Aorta (tissue), 5 donors: ENCODE data around the gene ATF4. TPM values are rescaled to one million over a fixed set of nuclear protein-coding genes. Genes with fewer than 3 reads are reported as not detected.

Experiments
- ATAC-seq: fragments of 200-7000 bp; cut with Tn5 transposase; one replicate; pipeline ENCODE4 v1.9.1; 2022; ENCODE audit warnings: moderate library complexity; ENCODE audit not compliant: low FRiP score
- DNase-seq, 2 donors: peaks; one replicate each; pipeline ENCODE4 v3.0.0-alpha.2; 2020
- H3K27ac ChIP-seq, 2 donors: one replicate each; pipeline ENCODE4 v1.5.1; 2013; ENCODE audit warnings: low read length in 2 of 2, mild to moderate bottlenecking in 2 of 2, moderate library complexity in 2 of 2, control low read depth in 1 of 2, inconsistent platforms in 1 of 2, low read depth in 1 of 2
- H3K27me3 ChIP-seq, 2 donors: one replicate each; pipeline ENCODE4 v1.6.1; 2013; ENCODE audit warnings: control low read depth in 1 of 2, low read length in 1 of 2, mild to moderate bottlenecking in 1 of 2, moderate library complexity in 1 of 2; ENCODE audit not compliant: insufficient read depth in 2 of 2, control insufficient read depth in 1 of 2
- H3K36me3 ChIP-seq, 2 donors: one replicate each; pipeline ENCODE4 v1.6.1; 2013; ENCODE audit warnings: control low read depth in 1 of 2, low read length in 1 of 2, mild to moderate bottlenecking in 1 of 2; ENCODE audit not compliant: insufficient read depth in 2 of 2, control insufficient read depth in 1 of 2
- H3K4me1 ChIP-seq, 2 donors: one replicate each; pipeline ENCODE4 v1.6.1; 2013; ENCODE audit warnings: low read length in 2 of 2, control low read depth in 1 of 2, mild to moderate bottlenecking in 1 of 2, moderate library complexity in 1 of 2; ENCODE audit not compliant: insufficient read depth in 2 of 2, control insufficient read depth in 1 of 2
- H3K4me3 ChIP-seq, 2 donors: one replicate each; pipeline ENCODE4 v1.5.1; 2013; ENCODE audit warnings: low read length in 2 of 2, control low read depth in 1 of 2, mild to moderate bottlenecking in 1 of 2
- H3K9me3 ChIP-seq: one replicate; pipeline ENCODE4 v1.6.1; 2013; ENCODE audit warnings: mild to moderate bottlenecking, low read length; ENCODE audit not compliant: control insufficient read depth
- WGBS, 2 donors: extraction: QIAGEN DNeasy Blood & Tissue Kit; methylation state at CpG; one replicate each; pipeline ENCODE4 v1.1.7; 2013; 5-methylcytosine and 5-hydroxymethylcytosine counted together
- intact Hi-C, 2 donors: fragments of 100-400 bp; cut with DNase I; formaldehyde crosslinking; loops; one replicate each; pipeline versions ENCODE4 v1.14.2 to v1.15.0; 2022
- polyA plus RNA-seq, 2 donors: library from polyadenylated mRNA; stranded (reverse); fragments of 200-250 nt; gene quantifications; one replicate each; pipeline ENCODE4 v1.2.3, GENCODE V29; 2013
- total RNA-seq, 2 donors: library from RNA; stranded (reverse); fragmentation: NEBNext Ultra II Directional; extraction: Animal tissue kit (Norgen Biotek cat#: 25700); gene quantifications; one replicate each; pipeline ENCODE4 v1.2.1, GENCODE V29; 2021
- donor health status: healthy with polysubstance abuse.
- donor health status: Bipolar disorder and iron deficiency.
- donor health status: DM: no; HTN: no; CAD: no.
- donor health status: DM: no; HTN: no; CAD: no.
- donor health status: DM: yes; HTN: yes; CAD: no.

The ATF4 gene
- total and polyA plus RNA-seq, 4 donors: 305 to 759 (median 448) TPM

- ATAC-seq (no peak), DNase-seq (no peak)
- intact Hi-C loops: no loop called here
- no peaks in the 10 kb centered on the region for H3K4me1 ChIP-seq
- WGBS, 2 donors: 38 to 39% methylated on average over 5 of the region's 5 CpGs
- no peak overlapping the region for H3K27ac ChIP-seq
- H3K27me3 ChIP-seq: no peaks in the 10 kb centered on the region
- no peaks in the 10 kb centered on the region for H3K36me3 ChIP-seq
- no peak overlapping the region for H3K4me3 ChIP-seq
- no peaks in the 10 kb centered on the region for H3K9me3 ChIP-seq
Observed at GRCh38 chr22:39546889-39547586, 26.7 kb downstream of the ATF4 start.

DNA sequence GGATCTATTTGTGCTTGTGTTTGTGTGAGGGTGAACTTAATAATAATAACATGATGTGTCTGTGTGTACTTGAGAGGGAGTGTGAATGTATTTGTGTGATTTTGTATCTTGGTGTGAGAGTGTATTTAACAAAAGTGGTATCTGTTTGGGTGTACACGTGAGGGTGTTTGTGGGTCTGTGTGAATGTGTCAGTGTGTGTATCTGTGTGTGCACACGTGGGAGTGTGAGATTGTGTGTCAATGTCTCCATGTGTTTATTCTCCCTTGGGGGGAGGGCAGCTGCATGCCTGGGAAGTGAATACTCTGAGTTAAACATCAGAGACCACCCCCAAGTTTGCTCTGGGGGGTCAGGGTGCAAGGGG lies 27.2 kb downstream of the ATF4 start:
- H3K36me3 ChIP-seq: no peaks in the 10 kb centered on the region
- intact Hi-C loops: no loop called here
- no peak for DNase-seq

DNA sequence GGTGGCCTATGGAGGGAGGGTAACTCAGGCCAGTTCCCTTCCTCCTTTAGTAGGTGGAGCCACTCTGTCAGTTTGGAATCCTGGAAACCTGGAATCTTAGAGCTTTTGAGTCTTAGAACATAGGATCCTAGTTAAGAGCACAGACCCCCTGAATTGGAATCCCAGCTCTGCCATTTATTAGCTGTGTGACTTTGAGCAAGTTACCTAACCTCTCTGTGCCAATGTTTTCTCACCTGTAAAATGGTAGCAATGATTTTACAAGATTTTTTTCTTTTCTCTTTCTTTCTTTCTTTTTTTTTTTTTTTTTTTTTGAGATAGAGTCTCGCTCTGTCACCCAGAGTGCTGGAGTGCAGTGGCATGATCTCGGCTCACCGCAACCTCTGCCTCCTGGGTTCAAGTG lies 33.1 kb downstream of the ATF4 start:
- ATAC-seq (no peak), DNase-seq (no peak)
- no peaks in the 10 kb centered on the region for H3K4me1 ChIP-seq
- intact Hi-C loops: no loop called here
- no peak overlapping the region for H3K27ac ChIP-seq
- H3K36me3 ChIP-seq: no peaks in the 10 kb centered on the region
- no peaks in the 10 kb centered on the region for H3K27me3 ChIP-seq
- no peak overlapping the region for H3K4me3 ChIP-seq
- no peaks in the 10 kb centered on the region for H3K9me3 ChIP-seq
- whole genome bisulfite sequencing, 2 donors: 67 to 82% methylated on average over 3 of the region's 3 CpGs

More for the DNA sequence above, 27.2 kb downstream of the ATF4 start:
- Histone ChIP-seq H3K27me3 (no peaks in the 10 kb centered on the region), H3K4me1 (no peaks in the 10 kb centered on the region), H3K9me3 (no peaks in the 10 kb centered on the region), H3K4me3 (no peak overlapping the region), H3K27ac (no peak overlapping the region)
- 44 to 53% methylated on average over 2 of the region's 2 CpGs for WGBS, 2 donors
- no peak for ATAC-seq

DNA sequence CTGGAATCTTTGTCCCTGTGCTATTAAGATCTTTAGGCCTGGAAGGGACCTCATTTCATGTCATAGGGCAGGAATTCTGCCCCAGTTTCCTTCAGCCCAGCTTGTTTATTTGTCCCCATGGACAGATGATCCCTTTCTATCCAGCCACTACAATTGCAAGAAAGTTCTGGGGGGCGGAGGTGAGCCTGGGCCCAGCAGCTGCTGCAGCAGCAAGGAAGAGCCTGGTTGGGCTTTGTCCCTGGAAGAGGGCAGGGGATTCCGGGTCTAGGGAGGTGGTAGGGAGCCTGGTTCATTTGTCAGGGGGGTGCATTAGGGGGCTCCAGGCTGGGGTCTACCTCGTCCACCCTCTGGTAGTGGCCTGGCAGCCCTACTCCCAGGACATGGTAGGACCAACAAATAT lies 33.8 kb downstream of the ATF4 start:
- Histone ChIP-seq H3K36me3 (no peaks in the 10 kb centered on the region), H3K4me3 (no peak overlapping the region), H3K9me3 (no peaks in the 10 kb centered on the region), H3K27me3 (no peaks in the 10 kb centered on the region), H3K27ac (no peak overlapping the region), H3K4me1 (no peaks in the 10 kb centered on the region)
- 49 to 64% methylated on average over 3 of the region's 3 CpGs for WGBS, 2 donors
- intact Hi-C loops: no loop called here
- DNase-seq (no peak), ATAC-seq (no peak)

DNA sequence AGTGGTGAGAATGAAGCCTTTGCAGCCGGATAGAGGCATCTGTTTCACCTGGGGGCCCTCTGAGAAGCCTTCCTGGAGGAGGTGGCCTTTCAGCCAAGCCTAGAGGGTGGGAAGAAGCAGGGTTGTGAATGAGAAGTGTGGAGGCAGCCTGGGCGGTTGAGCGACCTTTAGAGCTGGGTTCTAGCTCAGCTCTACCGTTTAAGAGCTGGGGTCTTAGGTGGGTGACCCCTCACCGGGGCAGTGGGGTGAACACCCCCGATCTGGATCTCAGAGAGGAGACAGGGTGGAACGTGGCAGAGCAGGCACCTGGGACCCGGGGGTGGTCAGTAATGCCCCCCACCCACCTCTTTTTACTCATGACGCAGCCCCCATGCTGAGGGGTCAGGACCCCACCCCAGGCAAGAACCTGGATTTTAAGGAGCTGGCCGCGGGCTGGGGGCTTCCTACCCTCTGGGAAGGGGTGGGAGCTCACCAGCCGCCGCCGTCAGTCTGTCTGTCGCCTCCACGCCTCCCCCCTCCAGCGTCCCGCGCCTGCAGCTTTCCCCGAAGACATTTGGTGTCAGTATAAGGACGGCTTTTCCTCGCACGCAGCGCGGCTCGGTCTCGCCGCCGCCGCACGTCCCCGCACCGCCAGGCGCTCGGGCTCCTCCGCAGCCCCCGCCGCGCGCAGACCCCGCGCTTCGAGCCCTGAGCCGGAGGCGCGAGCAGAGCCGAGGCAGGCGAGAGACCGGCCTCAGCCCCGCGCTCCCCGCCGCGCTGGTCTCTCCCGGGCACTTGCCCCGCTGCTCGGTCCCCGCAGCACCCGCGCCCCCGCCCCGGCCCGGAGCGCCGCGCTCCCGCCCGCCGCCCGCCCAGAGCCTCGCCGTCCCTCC lies 36.8 kb downstream of the ATF4 start:
- no peak for DNase-seq
- intact Hi-C loops: no loop called here
- Histone ChIP-seq H3K27ac (no peak overlapping the region), H3K9me3 (no peaks in the 10 kb centered on the region), H3K27me3 (no peaks in the 10 kb centered on the region), H3K36me3 (no peaks in the 10 kb centered on the region), H3K4me3 (peak overlapping the region in 1 of 2 donors; percentile 5), H3K4me1 (no peaks in the 10 kb centered on the region)
- no peak for ATAC-seq
- WGBS, 2 donors: 5 to 8% methylated on average over 47 to 72 of the region's 72 CpGs

DNA sequence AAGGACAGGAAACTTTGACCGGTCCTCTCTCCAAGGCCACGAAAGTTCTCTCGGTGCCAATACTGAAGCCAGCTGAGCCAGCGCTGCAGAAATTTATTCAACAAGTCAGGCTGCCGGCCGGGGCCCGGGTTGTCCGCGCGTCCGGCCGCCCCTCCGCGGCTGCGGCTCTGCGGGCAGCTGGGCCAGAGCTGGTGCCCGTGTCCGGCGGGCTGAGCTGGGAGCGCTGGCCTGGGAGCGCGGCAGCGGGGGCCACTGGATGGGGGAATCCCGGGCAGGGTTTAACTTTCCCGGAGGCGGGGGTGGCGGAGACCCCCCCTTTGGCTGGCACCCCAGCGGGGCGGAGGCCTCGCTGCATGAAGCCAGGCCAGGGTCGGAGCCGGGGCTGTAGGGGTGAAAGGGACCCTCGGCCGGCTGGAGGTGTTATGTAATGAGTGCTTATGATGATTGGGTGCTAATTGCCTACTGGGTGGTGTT lies 37.9 kb downstream of the ATF4 start:
- intact Hi-C loops: no loop called here
- DNase-seq: no peak
- Histone ChIP-seq H3K27me3 (no peaks in the 10 kb centered on the region), H3K4me1 (no peaks in the 10 kb centered on the region), H3K4me3 (no peak overlapping the region), H3K36me3 (no peaks in the 10 kb centered on the region), H3K27ac (no peak overlapping the region), H3K9me3 (no peaks in the 10 kb centered on the region)
- WGBS, 2 donors: 3 to 5% methylated on average over 33 to 34 of the region's 34 CpGs
- ATAC-seq: no peak

DNA sequence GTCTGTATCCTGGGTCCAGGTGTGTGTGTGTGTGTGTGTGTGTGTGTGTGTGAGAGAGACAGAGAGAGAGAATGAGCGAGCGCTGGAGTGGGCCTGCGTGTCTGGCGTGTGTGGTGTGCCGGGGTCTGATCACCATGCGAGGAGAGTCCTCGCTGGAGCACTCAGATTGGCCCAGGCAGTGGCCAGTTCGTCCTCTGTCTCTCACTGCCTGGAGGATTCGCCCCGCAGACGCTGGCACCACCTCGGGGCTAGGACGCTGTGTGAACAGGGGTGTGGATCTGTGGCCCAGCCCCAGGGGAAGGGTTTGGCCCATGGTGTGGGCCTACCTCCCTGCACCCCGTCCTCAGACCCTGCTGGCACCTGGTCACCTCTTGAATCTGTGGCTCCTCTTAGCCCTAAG lies 38.6 kb downstream of the ATF4 start:
- Histone ChIP-seq H3K9me3 (no peaks in the 10 kb centered on the region), H3K4me1 (no peaks in the 10 kb centered on the region), H3K27me3 (no peaks in the 10 kb centered on the region), H3K27ac (no peak overlapping the region), H3K36me3 (no peaks in the 10 kb centered on the region), H3K4me3 (no peak overlapping the region)
- 84 to 89% methylated on average over 14 of the region's 14 CpGs for WGBS, 2 donors
- DNase-seq (no peak), ATAC-seq (no peak)
- intact Hi-C loops: no loop called here

GRCh38 chr22:39559456-39560105 lies 39.2 kb downstream of the ATF4 start:
- intact Hi-C loops: no loop called here
- ATAC-seq (no peak), DNase-seq (no peak)
- no peak overlapping the region for H3K27ac ChIP-seq
- H3K9me3 ChIP-seq: no peaks in the 10 kb centered on the region
- H3K4me1 ChIP-seq: no peaks in the 10 kb centered on the region
- no peaks in the 10 kb centered on the region for H3K27me3 ChIP-seq
- H3K36me3 ChIP-seq: no peaks in the 10 kb centered on the region
- no peak overlapping the region for H3K4me3 ChIP-seq
- 42 to 53% methylated on average over 8 to 11 of the region's 11 CpGs for WGBS, 2 donors
